HG03442 (cell line): Measurements from ENCODE around the gene CCNK.

Experiments
- ATAC-seq: cut with Tn5 transposase; IDR thresholded peaks from one replicate; pipeline ENCODE4 v1.9.1; 2021; ENCODE audit warnings: mild to moderate bottlenecking, moderate library complexity; ENCODE audit not compliant: unreplicated experiment

CCNK gene

DNA sequence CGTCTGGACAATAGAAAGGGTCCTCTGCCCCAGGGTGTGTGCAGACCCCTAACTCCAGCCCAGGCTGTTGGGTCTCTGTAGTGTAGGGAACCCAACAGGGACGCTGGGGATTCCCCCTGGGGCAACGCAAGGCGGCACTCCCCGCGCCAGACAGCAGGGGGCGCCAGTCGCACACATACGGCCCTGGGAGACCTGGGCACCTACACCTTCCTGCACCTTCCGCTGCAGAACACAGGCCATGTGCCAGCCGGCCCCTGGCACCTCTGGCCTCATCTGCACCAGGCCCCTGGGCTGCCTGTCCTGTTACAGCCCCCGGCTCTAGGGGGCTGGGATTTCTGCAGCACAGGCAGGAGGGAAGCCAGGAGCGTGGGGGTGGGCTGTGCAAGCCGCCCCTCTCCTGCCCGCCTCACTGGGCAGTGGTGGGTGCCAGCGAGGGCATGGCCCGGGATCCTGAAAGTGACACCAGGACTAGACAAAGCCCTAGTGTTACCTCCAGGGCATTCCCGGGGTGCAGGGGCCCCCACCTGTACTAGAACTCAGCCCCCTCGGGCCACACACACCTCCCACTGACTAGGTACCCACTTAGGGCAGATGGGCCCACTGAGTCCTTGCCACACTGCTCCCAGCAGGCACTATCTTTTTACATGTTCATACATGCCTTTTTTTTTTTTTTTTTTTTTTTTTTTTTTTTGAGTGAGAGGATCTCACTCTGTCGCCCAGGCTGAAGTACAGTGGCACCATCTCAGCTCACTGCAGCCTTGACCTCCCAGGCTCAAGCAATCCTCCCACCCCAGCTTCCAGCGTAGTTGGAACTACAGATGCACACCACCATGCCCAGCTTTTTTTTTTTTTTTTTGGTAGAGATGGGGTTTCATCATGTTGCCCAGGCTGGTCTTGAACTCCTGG lies 37.5 kb downstream of the CCNK start:
- ATAC-seq, result peak; percentile 70

DNA sequence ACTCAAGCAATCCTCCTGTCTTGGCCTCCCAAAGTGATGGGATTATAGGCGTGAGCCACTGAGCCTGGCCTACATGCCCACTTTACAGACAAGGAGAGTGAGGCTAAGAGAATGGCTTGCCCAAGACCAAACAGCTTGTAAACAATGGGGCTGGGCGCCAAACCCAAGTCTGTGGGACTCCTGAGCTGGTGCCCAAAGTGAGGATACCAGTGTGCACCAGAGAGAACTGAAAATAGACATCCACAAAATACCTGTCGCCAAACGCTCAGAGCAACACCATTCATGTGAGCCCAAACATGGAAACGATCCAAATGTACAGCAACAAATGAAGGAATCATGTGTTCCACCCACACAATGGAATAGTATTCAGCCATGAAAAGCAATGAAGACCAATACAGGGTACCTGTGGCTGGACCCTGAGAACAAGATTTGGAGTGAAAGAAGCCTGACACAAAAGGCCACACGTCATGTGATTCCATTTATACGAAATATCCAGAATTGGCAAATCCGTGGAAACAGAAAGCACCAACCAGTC lies 38.2 kb downstream of the CCNK start:
- no peak for ATAC-seq

DNA sequence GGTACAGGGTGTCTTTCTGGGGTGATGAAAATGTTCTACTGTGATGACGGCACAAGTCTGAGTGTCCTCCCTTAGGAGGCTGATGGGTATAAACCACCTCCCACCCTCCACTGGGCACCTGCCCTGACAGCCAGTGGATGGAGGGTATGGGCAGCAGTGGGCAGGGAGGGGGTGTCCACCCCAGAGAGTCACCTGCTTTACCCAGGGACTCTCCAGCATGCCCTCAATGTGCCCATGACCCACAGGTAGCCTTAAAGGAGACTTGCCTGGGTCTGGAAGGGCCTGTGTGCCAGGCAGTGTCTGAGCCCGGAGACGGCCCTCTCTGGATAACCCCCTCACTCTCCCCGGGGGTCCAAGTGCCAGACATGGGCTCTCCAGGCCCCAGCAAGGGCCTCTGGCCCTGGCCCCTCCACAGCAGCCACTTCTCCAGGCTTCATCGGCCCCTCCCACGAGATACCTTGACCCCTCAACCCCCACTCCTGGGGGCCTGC lies 38.8 kb downstream of the CCNK start:
- ATAC-seq, result no peak

DNA sequence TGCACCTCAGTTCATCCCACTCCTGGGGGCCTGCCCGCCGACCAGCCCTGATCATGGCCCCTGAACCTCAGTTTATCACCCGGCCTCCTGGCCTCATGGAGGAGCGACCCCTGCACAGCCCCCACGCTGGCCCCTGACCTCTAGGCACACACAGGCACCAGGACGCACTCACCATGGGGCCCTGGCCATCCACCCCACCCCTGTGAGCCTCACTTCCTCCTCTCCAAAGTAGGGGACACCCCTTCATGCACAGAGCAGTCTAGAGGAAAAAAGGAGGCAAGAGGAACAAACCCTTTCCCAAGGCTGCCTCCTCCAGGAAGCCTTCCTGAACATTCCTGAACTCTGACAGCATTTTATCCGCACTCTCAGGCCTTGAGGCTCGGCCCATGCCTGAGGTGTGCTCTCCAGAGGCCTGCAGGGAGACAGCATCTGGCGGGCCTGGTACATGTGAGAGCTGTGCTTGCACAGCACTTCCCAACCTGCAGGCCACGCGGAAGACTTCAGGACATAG lies 39.4 kb downstream of the CCNK start:
- ATAC-seq, result no peak

DNA sequence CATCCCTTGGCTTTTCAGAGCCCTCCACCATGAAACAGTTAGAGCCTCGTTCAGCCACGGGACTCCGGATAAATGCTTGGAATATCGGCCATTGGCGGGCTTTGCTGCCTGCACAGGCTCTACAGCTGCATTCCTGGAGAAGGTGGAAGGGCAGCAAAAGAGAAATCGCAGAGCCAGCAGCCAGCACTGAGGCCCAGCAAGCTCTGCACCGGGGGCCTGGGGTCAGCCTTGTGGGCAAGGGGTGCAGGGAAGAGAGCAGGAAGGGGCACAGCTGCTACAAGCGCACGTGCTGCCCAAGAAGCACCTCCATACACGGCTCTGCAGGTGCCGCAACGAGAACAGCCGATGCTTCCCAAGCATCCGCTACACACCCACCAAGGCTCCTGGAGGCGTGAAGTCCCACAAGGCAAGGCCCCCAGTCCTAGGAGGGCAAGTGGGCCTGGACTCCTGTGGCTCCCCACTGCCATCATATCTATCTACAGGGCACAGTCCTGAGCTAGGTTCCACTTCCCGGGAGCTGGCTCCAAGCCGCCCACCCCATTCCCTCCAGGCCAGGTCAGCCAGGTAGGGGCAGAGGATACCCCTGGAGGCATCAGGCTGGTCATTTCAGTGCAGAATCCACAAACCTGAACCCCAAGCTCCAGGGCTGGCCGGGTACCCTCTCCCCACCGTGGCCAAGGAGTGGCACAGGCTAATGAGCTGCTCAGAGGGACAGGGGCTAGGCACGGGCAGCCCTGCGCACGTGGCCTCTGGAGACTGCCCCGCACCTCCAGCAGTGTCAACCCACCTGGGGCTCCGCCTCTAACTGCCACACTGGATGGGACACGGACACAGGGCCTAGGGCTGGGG lies 40.2 kb downstream of the CCNK start:
- no peak for ATAC-seq

DNA sequence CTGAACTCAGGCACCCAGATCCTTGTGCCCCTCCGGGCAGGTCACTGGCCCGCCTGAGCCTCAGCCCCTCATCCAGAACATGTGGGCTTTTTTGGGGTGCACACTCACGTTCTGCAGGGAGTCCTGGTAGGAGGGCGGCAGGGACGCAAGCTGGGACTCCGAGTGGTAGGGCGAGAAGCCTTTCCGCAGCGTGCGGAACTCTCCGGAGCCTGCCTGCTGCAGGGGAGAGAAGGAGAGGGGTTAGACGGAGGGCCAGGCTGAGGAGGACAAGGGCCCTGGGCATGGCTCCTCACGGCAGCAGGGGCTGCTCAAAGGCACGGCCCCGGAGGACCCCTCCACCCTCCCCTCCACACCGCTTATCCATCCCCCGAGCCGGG lies 40.8 kb downstream of the CCNK start:
- no peak for ATAC-seq

DNA sequence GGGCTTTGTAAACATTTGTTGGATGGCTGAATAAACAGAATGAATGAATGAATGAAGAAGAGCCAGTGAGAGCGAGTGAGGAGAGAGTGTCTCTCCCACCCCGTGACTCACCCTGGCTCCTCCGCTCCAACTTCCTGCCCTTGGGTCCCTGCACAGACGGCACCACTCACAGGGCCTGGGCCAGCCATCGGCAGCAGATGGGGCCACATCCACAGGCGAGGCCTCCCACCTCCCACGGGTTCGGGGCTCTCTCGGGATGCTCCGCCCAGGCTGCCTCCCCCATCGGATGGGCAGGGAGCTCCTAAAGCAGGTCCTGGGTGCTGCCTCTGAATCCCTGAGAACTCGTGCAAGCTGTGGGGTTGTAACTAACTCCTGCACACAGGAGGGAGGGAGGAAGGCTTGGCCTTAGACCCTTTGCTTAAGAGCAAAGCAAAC lies 41.3 kb downstream of the CCNK start:
- ATAC-seq, result no peak

DNA sequence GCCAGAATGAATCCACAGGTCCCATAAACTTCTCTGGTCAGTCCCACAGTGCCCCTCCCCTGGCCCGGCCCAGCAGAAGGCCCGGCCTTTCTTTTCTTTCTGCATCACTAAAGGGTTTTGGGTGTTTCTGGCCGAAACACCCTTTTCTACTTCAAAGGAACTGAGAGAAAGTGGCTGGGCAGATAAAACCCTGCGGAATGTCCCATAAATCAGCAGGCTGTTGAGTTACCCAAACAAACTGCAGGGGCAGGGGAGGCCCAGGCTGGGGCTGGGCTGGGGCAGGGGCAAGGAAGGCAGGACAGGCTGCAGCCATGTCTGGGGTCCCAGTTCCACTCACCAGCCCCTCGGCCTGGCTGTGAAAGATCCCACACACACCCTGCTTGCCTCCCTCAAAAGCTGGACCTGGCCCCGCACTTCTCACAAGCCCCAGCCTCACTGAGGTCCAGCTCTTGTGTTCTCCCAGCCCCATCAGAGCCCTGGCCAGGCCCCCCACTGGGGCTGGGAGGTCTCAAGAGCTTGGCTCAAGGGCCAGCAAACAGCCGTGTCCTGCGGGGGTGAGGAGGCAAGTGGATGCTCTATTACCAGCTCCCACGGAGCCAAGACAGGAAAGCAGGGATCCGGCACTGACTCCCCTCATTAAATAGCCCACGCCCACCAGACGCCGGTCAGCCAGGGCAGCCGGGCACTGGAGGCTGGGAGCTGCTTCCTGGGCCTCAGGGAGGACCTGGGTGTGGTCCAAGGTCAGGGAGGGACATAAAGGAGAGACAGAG lies 41.9 kb downstream of the CCNK start:
- ATAC-seq, result no peak

DNA sequence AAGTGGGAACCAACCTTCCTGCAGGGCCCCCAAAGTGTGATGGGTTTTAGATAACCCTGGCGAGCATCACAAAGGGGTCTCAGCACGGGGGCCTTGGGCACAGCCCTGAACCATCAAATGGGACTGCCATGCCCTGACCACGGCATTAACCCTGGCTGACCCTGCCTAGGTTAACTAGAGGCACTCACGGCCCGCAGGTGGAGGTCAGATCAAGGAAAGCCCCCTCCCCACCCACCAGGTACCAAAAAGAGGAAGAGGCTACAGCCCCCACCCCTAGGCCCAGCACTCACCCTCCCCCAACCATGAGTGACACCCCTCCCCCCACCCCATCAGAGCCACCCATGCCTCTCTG lies 42.5 kb downstream of the CCNK start:
- no peak for ATAC-seq

DNA sequence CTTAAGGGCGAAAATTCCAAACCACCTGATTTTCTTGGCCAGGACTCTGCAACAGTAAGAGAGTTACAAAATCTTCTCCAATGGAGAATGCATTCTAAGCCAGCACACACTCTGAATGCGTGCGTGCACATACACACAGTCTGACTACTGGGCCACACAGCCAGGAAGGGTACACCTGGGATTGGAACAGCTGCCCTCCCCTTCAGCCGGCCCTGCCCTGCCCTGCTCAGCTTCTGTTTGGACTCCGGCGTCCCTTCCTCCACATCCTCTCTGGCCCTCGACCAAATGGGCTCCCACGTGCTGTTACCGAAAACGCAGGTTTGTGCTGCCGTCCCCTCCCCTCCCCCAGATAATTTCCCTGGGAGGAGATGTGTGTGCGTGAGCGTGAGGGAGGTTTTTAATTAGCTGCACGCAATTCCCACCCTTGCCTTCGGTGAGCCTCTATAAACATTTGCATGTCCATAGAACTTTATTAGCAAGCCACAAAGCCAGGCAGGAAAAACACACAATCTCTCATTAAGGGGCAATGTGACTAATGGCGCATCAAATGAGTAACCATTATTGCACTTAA lies 43.0 kb downstream of the CCNK start:
- no peak for ATAC-seq

DNA sequence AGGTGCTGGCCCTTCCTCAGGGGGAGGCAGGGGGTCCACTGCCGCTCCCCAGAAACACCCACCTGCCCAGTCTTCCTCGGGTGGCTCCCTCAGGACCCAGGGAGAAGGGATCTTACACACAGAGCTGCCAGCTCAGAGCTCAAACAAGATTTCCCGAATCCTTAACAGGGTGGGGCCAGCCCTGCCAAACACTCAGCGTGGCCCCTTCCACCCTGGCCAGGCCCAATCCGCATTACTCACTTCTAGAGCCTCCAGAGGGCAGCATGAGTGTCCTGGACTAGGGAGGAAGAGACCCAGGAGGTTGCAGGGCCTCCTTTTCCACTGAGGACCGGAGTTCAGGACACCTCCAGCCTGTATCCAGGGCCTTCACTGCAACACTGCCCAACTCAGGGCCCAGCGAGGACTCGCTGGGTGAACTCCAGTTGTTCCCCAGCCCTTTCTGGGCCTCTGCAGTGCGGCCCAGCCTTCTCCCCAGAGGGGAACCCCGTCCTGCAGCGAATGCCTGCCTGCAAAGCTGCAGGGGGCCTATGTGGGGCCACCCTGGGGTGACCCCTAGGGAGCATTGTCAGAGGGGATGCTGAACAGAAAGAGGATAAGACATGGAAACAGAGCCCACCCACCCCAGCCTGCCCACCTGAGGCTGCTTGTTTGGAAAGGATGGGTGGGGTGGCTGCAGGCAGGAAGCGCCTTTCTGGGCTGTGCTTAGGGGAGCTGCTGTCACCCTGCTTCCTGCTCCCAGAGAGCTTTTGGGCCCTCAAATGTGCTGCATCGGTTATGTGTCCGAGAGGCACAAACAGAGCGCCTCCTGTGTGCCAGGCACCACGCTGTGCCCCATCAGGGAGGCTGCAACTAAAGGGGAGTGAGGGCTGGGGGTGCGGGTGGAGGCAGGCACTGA lies 43.8 kb downstream of the CCNK start:
- no peak for ATAC-seq

DNA sequence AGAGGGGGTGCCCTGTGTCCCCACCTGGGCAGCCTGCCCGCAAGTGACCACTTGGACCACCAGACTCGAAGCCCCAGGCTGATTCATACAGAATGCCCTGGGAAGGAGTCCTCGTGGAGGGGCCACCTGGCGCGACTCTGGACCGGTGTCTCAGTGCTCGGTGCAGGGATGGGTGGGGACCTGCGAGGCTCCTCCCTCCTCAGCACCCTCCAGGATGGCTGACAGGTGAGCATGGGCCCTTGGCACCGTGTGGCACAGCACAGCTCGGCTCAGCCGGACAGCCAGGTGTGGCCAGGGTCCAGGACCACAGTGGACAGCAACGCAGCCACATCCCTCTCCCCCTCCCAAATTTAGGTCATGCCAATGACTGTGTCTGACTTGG lies 44.5 kb downstream of the CCNK start:
- no peak for ATAC-seq

DNA sequence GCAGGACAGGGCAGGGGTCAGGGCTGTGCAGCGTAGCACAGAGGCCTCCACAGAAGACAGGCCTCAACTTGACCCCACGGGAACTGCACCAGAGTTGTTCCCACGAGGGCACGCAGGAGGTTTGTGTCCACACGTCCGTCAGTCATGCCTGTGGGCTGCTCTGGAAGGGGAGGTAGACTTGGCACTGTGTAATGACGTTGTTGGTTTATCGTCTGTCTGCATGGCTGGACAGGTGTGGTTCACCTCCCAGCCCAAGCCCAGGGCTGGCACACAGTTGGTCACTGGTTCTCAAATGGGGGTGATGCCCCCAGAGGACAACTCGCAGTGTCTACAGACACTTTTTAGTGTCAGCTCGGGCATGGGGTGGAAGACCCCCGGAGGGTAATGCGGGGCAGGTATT lies 45.8 kb downstream of the CCNK start:
- no peak for ATAC-seq

DNA sequence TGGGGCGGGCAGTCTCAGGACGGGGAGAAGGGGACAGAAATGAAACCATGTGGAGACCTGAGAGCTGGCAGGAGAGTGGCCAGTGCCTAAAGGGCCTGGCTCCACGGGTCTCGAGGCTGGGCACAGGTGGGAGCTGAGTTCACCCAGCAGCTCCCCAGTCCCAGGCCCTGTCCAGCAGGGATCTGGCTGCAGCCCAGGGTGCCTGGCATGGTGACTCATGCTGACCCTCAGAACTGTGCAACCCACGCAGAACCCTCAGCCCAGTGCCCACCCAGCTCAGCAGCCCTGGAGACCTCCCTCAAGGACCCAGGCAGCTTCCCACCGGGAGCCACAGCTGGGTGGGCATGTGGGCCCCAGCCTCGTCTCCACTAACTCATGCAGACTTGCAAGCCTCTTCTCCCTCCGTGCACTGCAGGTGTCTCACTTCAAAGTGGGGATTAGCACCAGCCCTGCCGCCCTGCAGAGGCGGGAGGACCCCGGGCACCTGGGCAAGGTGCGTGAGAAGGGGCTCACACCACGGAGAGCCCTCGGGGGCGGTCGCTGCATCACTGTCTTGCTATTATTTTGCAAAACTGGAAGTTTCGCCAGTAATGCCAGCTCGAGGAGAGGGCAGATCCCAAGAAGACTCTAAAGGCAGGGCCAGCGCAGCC lies 46.3 kb downstream of the CCNK start:
- ATAC-seq, result no peak

DNA sequence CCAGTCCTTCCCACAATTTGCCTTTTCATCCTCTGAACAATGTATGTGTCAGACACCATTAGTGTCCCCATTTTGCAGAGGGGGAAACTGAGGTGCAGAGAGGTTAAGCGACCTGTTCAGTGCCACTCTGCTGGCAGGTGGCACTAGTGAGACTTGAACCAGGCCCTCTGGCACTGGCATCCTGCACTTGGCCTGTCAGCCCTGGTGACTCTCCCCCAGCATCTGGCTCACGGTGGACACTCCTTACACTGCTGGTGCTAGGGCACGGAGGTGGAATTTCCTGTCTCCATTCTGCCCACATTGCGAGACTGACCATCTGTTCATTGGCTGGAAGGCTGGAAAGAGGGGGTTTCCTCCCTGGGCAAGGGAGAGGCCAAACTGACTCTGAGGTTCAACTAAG lies 48.7 kb downstream of the CCNK start:
- no peak for ATAC-seq

DNA sequence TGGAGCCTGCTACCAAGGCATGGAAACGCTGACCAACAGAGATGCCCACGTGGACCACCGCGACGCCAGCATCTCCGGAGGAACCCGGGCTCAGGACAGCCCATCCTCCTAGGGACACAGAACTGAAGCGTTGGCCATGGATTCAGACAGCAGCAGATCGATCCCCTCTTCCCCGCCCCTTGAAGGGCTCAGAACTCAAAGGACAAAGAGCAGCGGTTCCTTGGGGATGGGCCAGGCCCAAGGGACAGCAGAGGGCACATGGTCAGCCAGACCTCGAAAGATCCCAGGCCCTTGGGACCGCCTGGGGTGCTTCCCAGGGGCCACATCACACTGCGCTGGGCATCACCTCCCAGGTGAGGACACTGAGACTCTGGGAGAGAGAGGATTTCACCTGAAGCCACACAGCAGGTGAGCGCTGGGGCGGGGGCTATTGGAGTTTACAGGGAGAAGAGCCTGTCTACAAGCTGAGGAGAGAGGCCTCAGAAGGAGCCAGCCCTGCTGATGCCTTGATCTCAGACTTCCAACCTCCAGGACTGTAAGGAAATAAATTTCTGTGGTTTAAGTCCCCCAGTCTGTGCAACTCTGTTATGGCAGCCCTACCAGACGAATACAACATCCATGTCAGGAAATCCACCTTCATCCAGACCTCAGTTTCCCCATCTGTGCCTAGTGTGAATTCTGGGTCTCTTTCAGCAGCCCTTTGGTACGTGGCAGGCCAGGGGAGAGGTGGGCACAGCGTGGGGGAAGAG lies 49.4 kb downstream of the CCNK start:
- no peak for ATAC-seq

DNA sequence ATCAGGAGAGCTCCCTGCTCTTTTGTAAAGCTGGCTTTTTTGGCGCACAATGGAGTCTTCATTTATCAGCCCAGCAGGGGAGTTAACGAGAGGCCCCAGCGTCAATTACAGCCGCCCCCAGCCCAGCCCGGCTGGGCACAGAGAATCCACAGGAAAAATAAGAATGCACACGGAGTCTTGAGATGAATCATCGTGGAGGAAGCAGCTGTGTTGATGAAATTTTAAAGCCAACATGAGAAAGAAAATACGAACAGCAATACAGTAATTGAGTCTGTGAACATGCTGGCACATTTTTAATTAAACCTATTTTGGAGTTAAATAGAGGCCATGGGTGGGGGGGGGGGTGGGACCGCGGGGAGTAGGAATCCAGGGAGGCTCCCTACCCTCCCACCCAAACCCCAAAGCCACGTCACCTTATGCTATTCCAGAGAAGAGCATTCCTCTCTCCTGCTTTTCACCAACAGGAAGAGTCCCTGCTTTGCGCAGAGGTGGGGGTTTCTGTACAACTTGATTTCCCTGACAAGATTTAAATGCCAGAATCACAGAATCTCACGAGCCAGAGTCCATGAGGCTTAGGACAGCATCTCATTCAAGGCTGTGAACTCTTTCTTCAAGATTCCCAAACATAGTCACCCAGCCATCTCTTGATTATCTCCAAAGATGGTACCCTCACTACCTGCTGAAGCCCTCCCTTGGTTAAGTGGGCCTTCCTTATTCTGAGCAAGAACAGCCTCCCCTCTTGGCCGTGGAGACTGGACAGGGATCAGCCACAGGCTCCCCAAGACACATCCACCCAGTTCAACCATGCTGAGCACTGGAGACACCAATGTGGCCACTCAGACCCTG lies 50.3 kb downstream of the CCNK start:
- ATAC-seq, result no peak
